ENCODE data around the gene CAMK1G.

Gene CAMK1G

DNA sequence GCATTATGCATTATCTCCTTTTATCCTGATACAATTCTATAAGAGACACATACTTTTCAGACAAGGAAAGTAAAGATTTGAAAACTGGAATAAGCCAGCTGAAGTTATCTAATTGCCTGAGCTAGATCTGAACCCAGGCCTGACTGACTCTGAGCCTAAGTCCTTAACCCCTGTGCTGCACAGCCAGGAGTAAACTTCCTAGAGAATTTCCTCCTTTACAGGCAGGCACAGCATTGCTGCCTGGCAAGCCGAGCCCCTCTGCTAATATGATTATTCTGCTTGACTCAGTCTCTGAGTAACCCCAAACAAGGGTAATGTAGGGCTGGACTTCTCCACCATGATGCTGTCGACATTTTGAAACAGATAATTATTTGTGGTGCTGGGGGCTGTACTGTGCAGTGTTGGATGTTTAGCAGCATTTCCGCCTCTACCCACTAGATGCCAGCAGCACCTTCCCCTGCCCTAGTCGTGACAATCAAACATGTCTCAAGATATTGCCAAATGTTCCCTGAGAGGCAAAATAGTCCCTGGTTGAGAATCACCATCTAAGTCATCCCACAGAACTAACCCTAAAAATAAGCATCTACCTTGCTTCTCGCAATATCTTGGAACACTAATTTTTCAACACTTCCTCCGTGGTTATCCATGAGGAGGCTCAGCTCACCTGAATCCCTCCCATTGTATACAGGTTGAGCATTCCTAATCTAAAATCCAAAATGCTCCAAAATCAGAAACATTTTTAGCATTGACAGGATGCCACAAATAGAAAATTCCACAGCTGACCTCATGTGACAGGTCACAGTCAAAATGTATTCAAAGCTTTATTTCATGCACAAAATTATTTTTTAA is 18.5 kb downstream of the CAMK1G start:
- no peak for FAIRE-seq

DNA sequence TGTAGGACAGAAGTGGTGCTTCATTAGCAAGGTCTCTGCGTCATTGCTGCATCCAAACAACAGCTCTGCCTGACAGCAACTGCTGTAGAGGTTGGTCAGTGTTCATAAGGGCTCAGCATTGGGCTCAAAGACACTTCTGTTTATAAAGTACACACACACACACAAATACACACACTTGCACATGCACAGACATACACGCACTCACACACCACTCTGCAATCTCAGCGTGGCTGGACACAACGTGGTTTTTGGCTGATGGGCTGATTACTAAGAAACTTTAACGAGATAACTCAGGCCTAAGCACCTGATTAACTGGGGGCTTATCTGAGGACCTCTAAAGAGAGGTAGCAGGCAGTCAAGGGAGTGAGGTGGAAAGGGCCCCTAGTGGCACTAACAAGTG is 20.4 kb downstream of the CAMK1G start:
- FAIRE-seq = no peak

DNA sequence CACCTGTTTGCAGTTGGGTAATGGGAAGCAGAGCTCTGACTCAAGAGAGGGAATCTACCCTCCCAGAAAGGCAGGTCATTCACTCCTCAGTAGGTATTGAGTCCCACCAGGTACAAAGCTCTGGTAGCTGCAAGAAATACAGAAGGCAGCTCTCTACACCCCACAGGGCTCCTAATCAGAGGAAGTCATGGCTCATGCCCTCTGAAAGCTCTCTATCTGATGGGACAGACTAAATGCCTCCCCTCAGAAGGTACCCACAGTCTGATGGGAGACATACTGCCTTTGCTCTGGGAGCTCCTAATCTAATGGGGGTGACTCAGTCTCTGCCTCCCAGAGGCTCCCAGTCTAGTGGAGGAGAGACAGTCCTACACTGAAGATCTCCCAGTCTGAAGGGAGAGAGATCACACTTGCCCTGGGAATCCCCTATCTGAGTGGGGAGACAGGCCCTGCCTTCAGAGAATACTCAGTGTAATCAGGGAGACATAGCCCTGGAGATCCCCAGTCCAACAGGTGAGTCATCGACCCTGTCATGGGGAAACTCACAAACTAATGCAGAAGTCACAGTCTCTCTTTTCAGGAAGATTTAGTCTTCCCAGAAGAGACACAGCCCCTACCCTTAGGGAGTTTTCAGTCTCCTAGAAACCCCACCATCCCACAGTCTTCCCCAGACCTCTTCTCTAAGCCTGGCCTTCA is 23.7 kb downstream of the CAMK1G start:
- no peak for FAIRE-seq

DNA sequence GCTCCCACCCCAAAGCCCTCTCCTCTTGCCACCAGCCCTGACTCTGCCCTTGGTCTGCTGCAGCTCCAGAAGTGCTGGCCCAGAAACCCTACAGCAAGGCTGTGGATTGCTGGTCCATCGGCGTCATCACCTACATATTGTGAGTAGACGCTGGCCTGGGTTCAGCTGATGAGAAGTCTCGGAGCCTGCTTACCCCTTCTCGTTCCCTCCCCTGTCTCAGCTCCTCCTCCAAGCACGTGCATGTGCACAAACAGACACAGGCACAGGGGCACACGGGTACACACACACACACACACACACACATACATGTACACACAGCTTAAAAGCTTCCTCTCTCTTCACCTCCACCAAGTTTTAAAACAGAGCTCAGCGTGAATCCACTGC is 24.3 kb downstream of the CAMK1G start:
- no peak for FAIRE-seq

DNA sequence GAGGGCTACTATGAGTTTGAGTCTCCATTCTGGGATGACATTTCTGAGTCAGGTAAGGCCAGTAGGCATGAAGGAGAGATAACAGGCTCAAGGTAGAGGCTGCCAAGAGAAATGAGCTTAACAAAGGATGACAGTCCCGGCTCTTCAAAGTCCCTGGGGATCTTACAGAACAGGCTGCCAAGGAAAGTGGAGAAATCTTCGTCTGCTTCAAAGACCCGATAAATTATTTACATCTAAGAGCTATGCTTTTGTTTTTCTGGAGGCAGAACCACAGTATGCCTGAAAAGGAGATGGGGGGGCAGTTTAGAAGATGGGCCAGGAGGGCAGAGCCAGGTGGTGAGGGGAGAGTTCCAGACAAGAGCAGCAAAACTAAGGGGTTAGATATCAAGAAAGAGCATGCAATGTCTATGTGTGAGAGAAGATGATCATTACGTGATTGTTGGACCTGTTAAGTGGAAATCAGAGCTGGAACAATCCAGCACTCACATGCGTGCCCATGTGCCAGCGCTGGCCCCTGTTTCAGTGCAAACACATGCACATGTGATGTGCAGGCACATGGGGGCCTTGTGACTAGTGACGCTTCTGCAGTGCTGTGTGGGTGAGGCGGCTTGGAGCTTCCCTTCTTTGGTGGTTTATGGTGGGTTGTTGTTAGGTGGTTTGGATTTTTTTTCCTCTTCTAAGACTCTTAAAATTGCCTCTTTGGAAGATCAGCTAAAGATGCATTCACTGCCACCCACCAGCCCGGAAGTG is 25.7 kb downstream of the CAMK1G start:
- FAIRE-seq = no peak

DNA sequence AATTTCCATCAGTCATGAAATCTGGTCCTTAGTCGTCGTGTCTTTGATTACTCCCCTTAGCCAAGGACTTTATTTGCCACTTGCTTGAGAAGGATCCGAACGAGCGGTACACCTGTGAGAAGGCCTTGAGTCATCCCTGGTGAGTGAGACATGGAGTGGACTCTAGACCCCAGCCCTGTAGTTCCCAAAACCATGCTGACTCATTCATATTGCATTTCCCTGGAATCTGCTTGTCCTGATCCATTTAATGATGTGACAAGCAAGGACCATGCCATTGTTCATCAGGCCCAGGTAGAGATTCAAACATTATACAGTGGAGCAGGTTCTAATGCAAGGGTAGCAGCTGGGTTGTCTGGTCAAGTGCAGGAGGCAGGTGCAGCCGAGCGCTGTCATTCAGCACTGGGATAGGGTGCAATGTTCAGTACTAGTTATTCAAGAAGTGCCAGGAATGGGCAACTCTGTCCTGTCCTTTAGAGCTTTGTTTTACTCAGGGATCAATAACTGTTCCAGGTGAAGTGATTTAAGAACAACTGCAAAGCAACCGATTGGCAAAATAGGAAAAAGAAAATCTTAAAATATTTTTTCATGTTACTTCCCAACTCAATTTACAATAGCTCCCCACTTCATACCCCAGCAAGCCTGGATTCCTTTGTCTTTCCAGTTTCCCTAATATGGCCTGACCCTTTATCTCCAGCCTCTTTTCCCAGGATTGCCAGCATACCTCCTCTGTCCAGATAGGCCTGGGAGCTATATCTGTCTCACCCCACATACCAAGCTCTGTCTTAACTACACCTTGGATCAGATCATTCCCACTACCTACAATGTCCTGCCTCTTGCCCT is 26.5 kb downstream of the CAMK1G start:
- no peak for FAIRE-seq

DNA sequence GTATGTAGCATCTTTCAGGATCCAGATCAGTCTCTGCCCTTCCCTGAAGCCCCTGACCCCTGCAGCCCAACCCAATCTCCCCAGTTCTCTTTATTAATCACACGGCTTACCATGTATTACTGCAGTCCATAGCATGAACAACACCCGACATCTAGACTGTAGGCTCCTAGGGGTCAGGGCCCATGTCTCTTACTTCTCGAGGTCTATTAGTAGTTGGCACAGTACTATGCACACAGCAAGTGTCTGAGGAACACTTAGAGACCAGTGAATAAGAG is 27.1 kb downstream of the CAMK1G start:
- FAIRE-seq = no peak

DNA sequence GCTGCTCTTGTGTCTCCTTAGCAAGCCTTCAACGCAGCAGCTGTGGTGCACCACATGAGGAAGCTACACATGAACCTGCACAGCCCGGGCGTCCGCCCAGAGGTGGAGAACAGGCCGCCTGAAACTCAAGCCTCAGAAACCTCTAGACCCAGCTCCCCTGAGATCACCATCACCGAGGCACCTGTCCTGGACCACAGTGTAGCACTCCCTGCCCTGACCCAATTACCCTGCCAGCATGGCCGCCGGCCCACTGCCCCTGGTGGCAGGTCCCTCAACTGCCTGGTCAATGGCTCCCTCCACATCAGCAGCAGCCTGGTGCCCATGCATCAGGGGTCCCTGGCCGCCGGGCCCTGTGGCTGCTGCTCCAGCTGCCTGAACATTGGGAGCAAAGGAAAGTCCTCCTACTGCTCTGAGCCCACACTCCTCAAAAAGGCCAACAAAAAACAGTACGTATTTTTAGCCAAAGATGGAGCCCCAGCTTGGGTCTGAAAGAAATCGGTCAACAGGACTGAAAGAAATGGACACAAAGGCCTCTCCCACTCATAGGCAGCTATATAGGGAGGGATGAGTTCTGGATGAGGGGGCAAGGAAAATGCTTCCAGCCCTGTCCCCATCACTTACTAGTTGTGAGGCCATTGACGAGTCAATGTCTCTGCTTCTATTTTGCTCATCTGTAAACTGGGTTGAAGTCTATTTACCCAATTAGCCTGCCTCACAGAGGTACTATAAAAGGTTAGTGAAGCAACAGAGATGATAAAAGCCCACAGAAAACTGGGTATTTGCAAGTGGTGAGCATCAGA is 28.5 kb downstream of the CAMK1G start:
- FAIRE-seq = no peak

DNA sequence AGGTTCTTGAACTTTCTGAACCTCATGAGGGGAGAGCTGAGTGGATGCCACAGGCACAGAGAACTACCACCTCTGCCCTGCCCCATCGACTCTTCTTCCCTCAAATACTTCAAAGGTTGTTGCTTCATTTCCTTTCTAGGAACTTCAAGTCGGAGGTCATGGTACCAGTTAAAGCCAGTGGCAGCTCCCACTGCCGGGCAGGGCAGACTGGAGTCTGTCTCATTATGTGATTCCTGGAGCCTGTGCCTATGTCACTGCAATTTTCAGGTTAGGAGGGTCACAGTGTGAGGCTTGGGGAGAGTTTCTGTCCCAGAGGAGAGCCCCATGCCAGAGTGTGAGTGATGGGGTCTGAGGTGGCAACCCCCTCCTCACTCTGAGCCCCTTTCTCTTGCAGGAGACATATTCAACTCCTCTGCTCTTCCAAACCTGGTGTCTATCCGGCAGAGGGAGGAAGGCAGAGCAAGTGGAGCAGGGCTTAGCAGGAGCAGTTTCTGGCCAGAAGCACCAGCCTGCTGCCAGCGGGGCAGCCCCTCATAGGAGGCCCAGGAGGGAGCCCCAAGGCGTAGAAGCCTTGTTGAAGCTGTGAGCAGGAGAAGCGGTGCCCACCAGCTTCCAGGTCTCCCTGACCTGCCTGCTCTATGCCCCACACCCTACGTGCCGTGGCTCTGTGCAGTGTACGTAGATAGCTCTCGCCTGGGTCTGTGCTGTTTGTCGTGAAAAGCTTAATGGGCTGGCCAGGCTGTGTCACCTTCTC is 29.3 kb downstream of the CAMK1G start:
- FAIRE-seq = no peak

DNA sequence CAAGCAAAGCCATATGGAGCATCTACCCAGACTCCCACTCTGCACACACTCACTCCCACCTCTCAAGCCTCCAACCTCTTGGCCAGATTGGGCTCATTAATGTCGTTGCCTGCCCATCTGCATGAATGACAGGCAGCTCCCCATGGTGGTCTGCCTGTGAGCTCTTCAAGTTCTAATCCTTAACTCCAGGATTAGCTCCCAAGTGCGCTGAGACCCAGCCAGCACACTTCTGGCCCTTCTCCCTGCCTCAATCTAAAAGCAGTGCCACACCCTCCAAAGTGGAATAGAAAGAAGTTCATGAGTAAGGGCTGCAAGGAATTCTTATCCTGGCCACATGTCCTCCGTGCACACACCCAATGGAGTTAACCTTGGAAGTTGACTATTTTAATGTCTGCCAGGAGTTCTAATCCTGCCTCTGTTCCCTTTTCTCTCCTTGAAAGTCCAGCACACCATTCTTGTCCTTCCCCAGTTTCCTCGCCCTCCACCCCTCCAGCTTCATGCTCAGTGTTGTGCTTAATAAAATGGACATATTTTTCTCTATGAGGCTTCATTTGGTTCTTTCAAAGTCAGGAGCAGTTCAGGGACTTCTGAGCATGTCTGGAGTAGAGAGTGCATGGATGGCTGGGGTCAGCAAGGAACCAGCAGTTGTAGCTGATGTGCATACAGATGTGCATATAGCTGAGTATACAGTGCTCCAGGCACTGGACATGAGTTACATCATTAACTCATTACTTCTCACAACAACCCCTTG is 30.1 kb downstream of the CAMK1G start:
- FAIRE-seq = no peak

DNA sequence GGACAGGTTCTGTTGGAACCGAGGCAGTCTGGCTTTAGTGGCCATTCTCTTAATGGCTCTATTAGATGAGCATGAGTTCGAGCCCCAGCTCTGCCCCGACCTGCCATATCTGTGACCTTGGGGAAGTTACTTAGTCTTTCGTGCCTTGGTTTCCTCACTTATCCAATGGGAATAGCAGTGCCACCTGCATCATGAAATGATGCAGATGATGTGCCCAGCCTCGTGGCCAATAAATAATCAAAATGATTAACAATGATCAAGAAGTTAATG is 30.6 kb downstream of the CAMK1G start:
- FAIRE-seq = no peak

DNA sequence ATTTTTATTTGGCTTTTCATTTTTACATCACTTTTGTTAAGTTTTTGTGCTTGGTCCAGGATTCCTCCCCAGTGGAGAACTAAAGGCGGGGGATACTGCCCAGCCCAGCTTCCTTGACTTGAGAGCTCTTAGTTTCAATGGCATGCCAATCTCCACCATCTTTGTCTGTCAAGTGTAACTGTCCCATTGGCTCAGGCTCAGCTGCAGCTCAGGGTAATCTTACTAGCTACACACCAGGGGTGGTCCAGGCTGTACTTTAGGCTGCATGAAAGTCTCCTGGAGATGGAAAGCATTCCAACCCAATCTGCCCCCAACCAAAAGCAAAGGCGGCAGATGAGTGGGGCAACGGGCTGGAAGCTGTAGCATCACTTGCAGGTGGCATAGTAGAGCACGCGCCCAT is 31.4 kb downstream of the CAMK1G start:
- no peak for FAIRE-seq

DNA sequence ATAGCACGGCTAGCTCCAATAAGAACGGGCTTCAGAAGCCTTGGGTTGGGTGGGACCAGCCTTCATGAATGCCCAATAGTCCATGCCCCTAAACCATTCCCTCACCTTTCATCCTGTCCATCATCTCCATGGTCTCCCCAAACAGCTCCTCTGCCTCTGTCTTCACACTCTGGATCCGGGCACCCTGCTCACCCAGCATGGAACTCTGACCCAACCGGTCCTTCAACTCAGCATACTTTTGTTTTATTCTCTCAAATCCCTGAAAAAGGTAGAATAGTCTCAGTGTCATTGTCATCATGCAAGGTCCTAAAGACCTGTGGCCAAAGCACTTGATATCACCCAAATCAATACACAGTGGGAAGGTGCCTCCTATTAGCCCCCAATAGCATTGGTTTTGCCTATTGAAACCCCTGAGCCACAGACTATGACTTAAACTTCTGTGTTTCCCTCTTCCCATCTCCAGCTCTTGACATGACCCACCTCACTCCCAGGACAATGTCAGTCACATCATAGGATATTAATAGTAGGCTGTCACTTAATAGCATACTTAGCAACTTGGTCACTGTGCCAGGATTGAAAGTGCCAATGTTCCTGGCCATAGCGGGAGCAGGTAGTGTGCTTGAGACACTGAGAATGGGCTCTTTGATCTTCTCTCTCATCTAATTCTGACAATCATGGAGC is 33.0 kb downstream of the CAMK1G start:
- no peak for FAIRE-seq

DNA sequence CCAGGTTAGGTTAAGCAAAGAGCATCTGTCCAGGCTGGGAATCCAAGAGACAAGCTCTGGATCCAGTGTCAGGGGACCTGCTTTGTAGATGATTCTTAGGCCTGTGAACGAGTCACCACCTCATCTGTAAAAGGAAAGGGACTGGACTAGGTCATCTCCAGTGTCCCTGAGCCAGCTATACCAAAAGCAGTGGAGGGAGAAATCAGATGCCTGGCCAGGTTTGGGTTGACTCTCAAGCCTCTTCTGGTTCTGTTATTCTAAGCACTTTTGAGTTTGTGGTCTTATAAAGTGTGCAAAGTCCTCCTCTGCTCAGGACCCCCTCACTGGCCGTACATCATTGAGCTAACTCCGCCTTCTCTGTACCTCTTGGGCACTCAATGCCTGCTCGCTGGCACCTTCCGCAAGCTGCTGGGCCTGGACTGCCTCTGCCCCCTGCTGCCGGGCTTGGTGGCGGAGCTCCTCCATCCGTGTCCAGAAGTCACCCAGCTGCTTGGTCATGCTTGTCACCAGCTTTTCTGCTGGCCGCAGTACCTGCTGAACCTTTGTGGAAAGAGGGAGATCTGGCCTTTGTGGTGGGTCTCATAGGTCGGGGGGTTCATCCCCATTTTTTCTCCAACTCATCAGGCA is 33.6 kb downstream of the CAMK1G start:
- no peak for FAIRE-seq

DNA sequence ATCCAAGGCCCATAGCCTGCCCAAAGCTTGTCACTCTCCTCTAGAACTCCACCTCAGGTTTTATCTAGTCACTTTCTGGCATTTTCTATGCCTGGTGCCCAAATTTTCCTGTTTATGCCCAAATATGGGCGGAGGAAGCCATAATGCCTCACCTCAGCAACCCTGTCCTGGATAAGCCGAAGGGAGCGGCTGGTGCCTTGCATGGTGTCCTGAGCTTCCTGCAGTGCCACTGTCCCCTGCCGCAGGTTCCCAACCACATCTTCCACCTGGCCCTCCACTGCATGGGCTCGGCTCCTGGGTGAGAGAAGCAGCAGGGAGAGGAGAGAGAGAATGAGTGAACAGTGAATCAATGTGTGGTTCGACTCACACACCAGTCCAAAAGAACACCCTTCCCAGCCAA is 34.2 kb downstream of the CAMK1G start:
- FAIRE-seq = no peak

DNA sequence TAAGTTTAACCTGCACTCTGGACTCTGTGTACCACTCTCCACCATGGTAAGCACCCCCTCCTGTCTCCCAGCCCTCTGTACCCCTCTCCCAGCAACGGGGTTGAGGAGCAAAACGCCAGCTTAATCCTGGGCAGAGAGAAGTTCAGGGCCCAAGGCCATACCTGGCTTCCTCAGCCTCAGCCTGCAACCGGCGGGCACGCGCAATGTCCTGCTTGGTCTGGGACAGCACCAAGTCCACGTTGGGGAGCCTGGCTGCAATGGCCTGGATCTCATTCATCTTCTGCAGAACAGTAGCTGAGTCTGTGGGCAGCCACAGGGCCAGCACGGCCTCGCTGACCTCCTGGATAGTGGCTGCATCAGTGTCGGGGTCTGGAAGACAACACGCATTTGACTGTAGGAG is 34.8 kb downstream of the CAMK1G start:
- FAIRE-seq = no peak

DNA sequence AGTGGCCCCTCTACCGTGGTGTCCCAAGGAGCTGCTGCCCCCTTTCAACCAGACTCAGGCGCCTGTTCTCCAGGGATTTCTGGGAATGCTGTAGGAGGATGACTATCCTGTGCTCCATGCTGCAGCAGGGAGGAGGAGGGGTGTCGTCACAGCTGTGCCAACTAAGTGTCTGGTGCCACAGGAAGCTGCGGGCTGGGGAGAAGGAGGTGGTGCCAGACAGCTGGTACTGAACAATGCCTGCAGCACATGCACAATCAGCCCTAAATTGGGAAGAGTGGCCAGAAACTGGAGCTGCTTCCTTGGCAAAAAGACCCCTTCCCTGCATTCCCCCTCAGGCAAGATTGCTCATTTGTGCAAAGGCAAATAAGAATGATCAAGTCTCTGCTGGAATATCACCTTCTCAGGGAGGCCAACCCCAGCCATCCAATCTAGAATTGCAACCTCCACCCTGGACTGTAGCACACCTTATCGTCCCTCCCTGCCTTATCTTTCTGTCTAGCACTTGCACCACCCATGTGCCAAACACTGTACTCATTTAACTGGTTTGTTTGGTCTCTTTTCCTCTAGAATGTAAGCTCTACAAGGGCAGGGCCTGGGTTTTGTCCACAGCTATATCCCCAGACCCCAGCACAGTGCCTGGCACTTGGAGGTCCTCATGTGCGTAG is 35.4 kb downstream of the CAMK1G start:
- FAIRE-seq = no peak

DNA sequence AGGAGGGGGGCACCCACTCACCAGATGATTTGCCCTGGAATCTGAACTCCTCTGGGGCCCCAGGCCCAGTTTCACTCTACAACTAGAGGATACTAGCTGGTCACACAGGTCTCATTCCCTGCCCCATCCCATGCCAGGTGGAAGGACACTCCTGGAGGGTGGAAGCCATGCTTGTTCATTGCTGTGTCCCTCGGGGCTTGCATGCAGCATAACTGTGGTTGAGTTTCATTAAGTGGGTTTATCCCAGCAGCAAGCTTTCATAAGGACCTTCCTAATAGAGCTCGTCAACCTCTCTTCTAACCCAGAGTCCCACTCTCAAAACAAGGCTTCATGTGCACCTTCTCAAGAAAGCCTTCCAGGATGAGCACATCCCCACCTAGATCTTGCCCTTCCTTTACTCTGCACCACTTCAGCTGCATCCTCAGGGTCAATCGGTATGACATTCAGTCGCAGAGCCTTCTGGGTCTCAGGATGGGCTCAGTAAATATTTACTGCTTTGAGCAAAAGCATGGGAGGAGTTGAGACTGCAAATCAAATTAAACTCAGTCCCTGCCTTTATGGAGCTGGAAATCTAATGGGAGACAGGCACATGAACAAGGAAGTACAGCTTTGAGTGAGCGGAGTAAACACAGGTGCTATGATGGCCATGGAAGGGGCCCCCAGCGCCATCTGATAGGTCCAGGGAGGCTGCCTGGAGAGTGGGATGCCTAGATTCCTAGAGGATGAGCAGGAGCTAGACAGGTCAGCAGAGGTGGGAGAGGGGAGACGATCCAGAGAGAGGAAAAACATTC is 36.4 kb downstream of the CAMK1G start:
- FAIRE-seq = no peak
